Mammary epithelial cell (primary cell): ENCODE measurements around the gene ULK4.

Source experiments
- CTCF ChIP-seq, 2 donors: IDR thresholded peaks in 1 of 2; conservative IDR thresholded peaks in 1 of 2; 2 replicates each; pipeline ENCODE4 v1.5.1; 2011 to 2012; ENCODE audit warnings: inconsistent platforms in 2 of 2, low read length in 2 of 2, mild to moderate bottlenecking in 2 of 2, control low read depth in 1 of 2, low read depth in 1 of 2; ENCODE audit not compliant: insufficient read depth in 1 of 2; ENCODE audit errors: extremely low read depth in 1 of 2
- EZH2 ChIP-seq: IDR thresholded peaks from 2 replicates; pipeline ENCODE4 v1.6.1; 2012; ENCODE audit warnings: low read length, inconsistent platforms, borderline replicate concordance

DNA sequence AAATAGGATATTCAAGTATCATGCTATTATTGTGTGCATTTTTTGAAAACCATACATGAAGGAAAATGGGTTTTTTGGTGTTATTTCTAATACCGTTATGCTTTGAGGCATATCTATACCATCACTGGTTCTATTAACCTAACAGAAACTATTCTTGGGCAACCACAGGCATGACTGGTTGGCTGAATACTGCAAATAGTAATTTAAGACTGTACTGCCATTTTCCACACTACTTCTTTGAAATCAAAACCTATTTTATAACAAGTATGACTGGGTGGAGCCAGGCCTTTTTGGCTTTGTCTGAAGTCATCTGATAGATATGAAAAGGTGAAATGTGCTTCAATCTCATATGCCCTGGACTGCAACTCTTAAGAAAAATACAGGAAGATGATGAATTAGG lies 115.1 kb downstream of the ULK4 start:
- TF ChIP-seq EZH2, result no peak
- no peak for TF ChIP-seq CTCF (conservative IDR thresholded peaks at IDR 0.05 in 1 of 2, IDR thresholded peaks at IDR 0.05 in 1 of 2; ENCODE audit: extremely low read depth in 1 of 2, insufficient read depth in 1 of 2, low read depth in 1 of 2, low read length in 2 of 2)
